IMR-90 (cell line): ENCODE measurements around the gene TYR. TPM values are rescaled to one million over a fixed set of nuclear protein-coding genes. Genes with fewer than 3 reads are reported as not detected.

ENCODE experiments used
- ATAC-seq: fragments of 200-7000 bp; cut with Tn5 transposase; 2 replicates; pipeline ENCODE4 v1.9.1; 2020; ENCODE audit warnings: low read depth, mild to moderate bottlenecking, moderate library complexity
- BruUV-seq: library from RNA; stranded (reverse); fragments of 400-500 nt; replicated peaks from 2 replicates; lab custom pipeline; 2021; lab: Mats Ljungman, UMichigan
- CTCF ChIA-PET: fragments of 300-600 bp; formaldehyde crosslinking; extraction: SDS; loops from one replicate; lab custom pipeline; 2021; ENCODE audit warnings: antibody characterized with exemption; lab: Yijun Ruan, JAX
- POLR2A ChIA-PET: fragments of 300-600 bp; sonication (Branson Sonifier 250); formaldehyde crosslinking; loops from one replicate; lab custom pipeline; 2022; ENCODE audit warnings: antibody characterized with exemption; ENCODE audit not compliant: unreplicated experiment; lab: Charles Lee
- DNase-seq: peaks from one replicate; pipeline ENCODE4 v3.0.0; 2013
- H2AFZ ChIP-seq: replicated peaks from 2 replicates; pipeline ENCODE3; 2013; ENCODE audit warnings: low read length, mild to moderate bottlenecking; ENCODE audit not compliant: poor library complexity
- H2AK5ac ChIP-seq: 2 replicates; pipeline ENCODE4 v1.6.1; 2013; ENCODE audit warnings: low read depth, low read length, inconsistent platforms
- H2AK9ac ChIP-seq: replicated peaks from 2 replicates; pipeline ENCODE3; 2013; ENCODE audit warnings: mild to moderate bottlenecking, low read depth, low read length, moderate library complexity; ENCODE audit not compliant: poor library complexity
- H2BK120ac ChIP-seq: 2 replicates; pipeline ENCODE4 v1.6.1; 2013; ENCODE audit warnings: low read depth, low read length, inconsistent platforms
- H2BK15ac ChIP-seq: 3 replicates; pipeline ENCODE4 v1.6.1; 2013; ENCODE audit warnings: low read depth, low read length, inconsistent platforms
- H2BK20ac ChIP-seq: 2 replicates; pipeline ENCODE4 v1.6.1; 2013; ENCODE audit warnings: low read depth, mild to moderate bottlenecking, inconsistent platforms, low read length, moderate library complexity
- H2BK5ac ChIP-seq: 2 replicates; pipeline ENCODE4 v1.6.1; 2013; ENCODE audit warnings: mild to moderate bottlenecking, low read depth, low read length, inconsistent platforms; ENCODE audit not compliant: poor library complexity, severe bottlenecking
- H3K14ac ChIP-seq: replicated peaks from 2 replicates; pipeline ENCODE4 v1.6.1; 2013; ENCODE audit warnings: low read depth, low read length, inconsistent platforms
- H3K18ac ChIP-seq: 2 replicates; pipeline ENCODE4 v1.6.1; 2013; ENCODE audit warnings: low read depth, low read length, control low read depth
- H3K23ac ChIP-seq: 2 replicates; pipeline ENCODE4 v1.6.1; 2013; ENCODE audit warnings: low read depth, low read length, inconsistent platforms
- H3K27ac ChIP-seq: 2 replicates; pipeline ENCODE4 v1.5.1; 2013; ENCODE audit warnings: mild to moderate bottlenecking, control low read depth, low read length; ENCODE audit not compliant: insufficient read depth
- H3K27me3 ChIP-seq: 2 replicates; pipeline ENCODE4 v1.6.1; 2013; ENCODE audit warnings: low read length; ENCODE audit not compliant: control insufficient read depth, insufficient read depth
- H3K36me3 ChIP-seq: 2 replicates; pipeline ENCODE4 v1.6.1; 2013; ENCODE audit warnings: low read length, mixed read lengths; ENCODE audit not compliant: control insufficient read depth, insufficient read depth
- H3K4ac ChIP-seq: 2 replicates; pipeline ENCODE4 v1.6.1; 2013; ENCODE audit warnings: low read depth, low read length, inconsistent platforms
- H3K4me1 ChIP-seq: 2 replicates; pipeline ENCODE4 v1.6.1; 2013; ENCODE audit warnings: low read length, mixed read lengths; ENCODE audit not compliant: control insufficient read depth, insufficient read depth
- H3K4me2 ChIP-seq: 2 replicates; pipeline ENCODE4 v1.6.1; 2013; ENCODE audit warnings: low read depth, mild to moderate bottlenecking, control low read depth, low read length, moderate library complexity
- H3K4me3 ChIP-seq: 2 replicates; pipeline ENCODE4 v1.5.1; 2013; ENCODE audit warnings: low read depth, mild to moderate bottlenecking, control low read depth, low read length, moderate library complexity; ENCODE audit not compliant: insufficient read depth
- H3K56ac ChIP-seq: 2 replicates; pipeline ENCODE4 v1.6.1; 2013; ENCODE audit warnings: low read length, inconsistent platforms; ENCODE audit not compliant: insufficient read depth; ENCODE audit errors: extremely low read depth
- H3K79me1 ChIP-seq, 2 experiments: 2 replicates each; pipeline ENCODE4 v1.6.1; 2013; ENCODE audit warnings: low read length in 2 of 2, inconsistent platforms in 1 of 2, low read depth in 1 of 2
- H3K9ac ChIP-seq: 2 replicates; pipeline ENCODE4 v1.6.1; 2013; ENCODE audit warnings: low read depth, low read length, control low read depth
- H3K9me1 ChIP-seq: 2 replicates; pipeline ENCODE4 v1.6.1; 2013; ENCODE audit warnings: low read length, inconsistent platforms; ENCODE audit not compliant: insufficient read depth
- H3K9me3 ChIP-seq: 2 replicates; pipeline ENCODE4 v1.6.1; 2013; ENCODE audit warnings: low read length; ENCODE audit not compliant: control insufficient read depth, insufficient read depth
- H4K20me1 ChIP-seq: 2 replicates; pipeline ENCODE4 v1.6.1; 2013; ENCODE audit warnings: low read length, inconsistent platforms; ENCODE audit not compliant: insufficient read depth
- H4K5ac ChIP-seq: 2 replicates; pipeline ENCODE4 v1.6.1; 2013; ENCODE audit warnings: mild to moderate bottlenecking, low read depth, low read length, control low read depth
- H4K8ac ChIP-seq, 2 experiments: 2 replicates each; pipeline ENCODE4 v1.6.1; 2013; ENCODE audit warnings: low read depth in 2 of 2, low read length in 2 of 2, control low read depth in 1 of 2, inconsistent platforms in 1 of 2
- H4K91ac ChIP-seq: 2 replicates; pipeline ENCODE4 v1.6.1; 2013; ENCODE audit warnings: low read depth, low read length, inconsistent platforms; ENCODE audit not compliant: insufficient read depth
- NFE2L2 ChIP-seq: fragments of 150-350 bp; IDR thresholded peaks from 2 replicates; pipeline ENCODE4 v1.6.1; 2016; ENCODE audit warnings: low read depth, mild to moderate bottlenecking, low read length
- WGBS, 2 experiments: methylation state at CpG; one replicate each; pipeline versions ENCODE4 v1.1.5 to v1.1.7; 2013; ENCODE audit warnings: missing lambda C conversion rate in 2 of 2; ENCODE audit not compliant: insufficient read length in 1 of 2; ENCODE audit errors: extremely low coverage in 2 of 2; 5-methylcytosine and 5-hydroxymethylcytosine counted together
- dilution Hi-C: fragments of 300-500 bp; cut with HindIII; formaldehyde crosslinking; loops from one replicate; pipeline ENCODE4 v1.14.3; 2018; ENCODE audit warnings: low sequenced_read_pairs; ENCODE audit not compliant: unreplicated experiment
- in situ Hi-C: fragments of 300-500 bp; cut with MboI; formaldehyde crosslinking; loops from 3 replicates; pipeline ENCODE4 v1.14.3; 2019; ENCODE audit warnings: low sequenced_read_pairs, inconsistent platforms, mixed read lengths
- intact Hi-C: fragments of 100-400 bp; cut with micrococcal nuclease; formaldehyde crosslinking; loops from 2 replicates; pipeline ENCODE4 v1.10.0; 2022
- polyA plus RNA-seq, 3 experiments: library from polyadenylated mRNA; depleted of rRNA; stranded (reverse); fragments of >200 nt; gene quantifications; 2 replicates each; pipeline ENCODE4 v1.2.3, GENCODE V29; 2012; ENCODE audit warnings: low replicate concordance in 1 of 3
- total RNA-seq: library from RNA; depleted of rRNA; stranded (reverse); fragments of >200 nt; gene quantifications from 2 replicates; pipeline ENCODE4 v1.2.3, GENCODE V29; 2012

The TYR gene
- total and polyA plus RNA-seq, 2 of the 4 experiments (the other 2 are of a cell fraction) = not detected

DNA sequence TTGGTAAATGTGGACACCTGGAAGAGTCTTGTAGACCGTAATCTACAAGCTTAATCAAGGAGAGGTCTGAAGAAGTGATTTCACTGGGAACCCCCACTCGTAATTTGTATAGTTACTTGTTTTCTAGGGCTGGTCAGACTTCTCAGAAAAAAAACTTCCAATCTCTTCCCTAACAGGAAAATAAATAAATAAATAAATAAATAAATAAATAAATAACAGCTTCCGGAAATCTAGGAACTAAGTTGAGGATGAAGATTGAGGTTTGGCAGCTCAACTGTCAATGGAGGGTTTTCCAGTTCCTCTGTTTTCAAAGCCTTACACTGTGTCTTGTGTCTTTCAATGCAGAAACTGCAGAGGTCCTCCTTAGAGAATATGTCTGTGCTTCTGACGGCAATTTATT lies 17.7 kb upstream of the TYR start:
- Histone ChIP-seq H2BK15ac (no peak overlapping the region), H4K20me1 (no peaks in the 10 kb centered on the region), H3K56ac (no peak overlapping the region), H3K4me2 (no peak overlapping the region), H3K4ac (no peak overlapping the region), H3K27ac (no peak overlapping the region), H4K5ac (no peak overlapping the region), H3K9me1 (no peaks in the 10 kb centered on the region), H3K9ac (no peak overlapping the region), H4K91ac (no peak overlapping the region), H2AK5ac (no peak overlapping the region), H3K18ac (no peak overlapping the region), H2BK5ac (no peak overlapping the region), H3K9me3 (no peaks in the 10 kb centered on the region), H4K8ac (no peak overlapping the region), H3K79me1 (no peaks in the 10 kb centered on the region), H3K4me3 (no peak overlapping the region), H2AK9ac (no peak overlapping the region), H3K27me3 (no peaks in the 10 kb centered on the region), H2BK20ac (no peak overlapping the region), H2BK120ac (no peak overlapping the region), H3K23ac (no peak overlapping the region), H3K36me3 (no peaks in the 10 kb centered on the region), H3K14ac (no peak overlapping the region), H3K4me1 (no peaks in the 10 kb centered on the region), H2AFZ (no peak overlapping the region)
- ChIA-PET POLR2A (no interaction called here), CTCF (no interaction called here)
- dilution Hi-C loops = no loop called here
- no TSS peak for BruUV-seq
- in situ Hi-C loops = no loop called here
- intact Hi-C loops = no loop called here
- ATAC-seq (no peak), DNase-seq (no peak)
- no CpG with 5 or more reads among the region's 4 CpGs for WGBS, 2 experiments
- no peak for TF ChIP-seq NFE2L2
